ENCODE measurements around the gene TSPAN18. TPM values are rescaled to one million over a fixed set of nuclear protein-coding genes. Genes with fewer than 3 reads are reported as not detected.

The TSPAN18 gene
- total RNA-seq, 1 experiment from 2014 or later: 18.3 TPM

- no TSS peak for BruUV-seq (replicated peaks)
- CTCF ChIA-PET: interaction anchor here (0.9 kb wide), 1 partner anchor 147 kb away, joined by 3 read pairs; no protein-coding TSS in a partner anchor
- no peaks in the 10 kb centered on the region for H3K4me1 ChIP-seq (ENCODE audit: control insufficient read depth in 1 of 2, insufficient read depth in 2 of 2, low read length in 2 of 2)
These were observed 237.2 kb downstream of the TSPAN18 start for GRCh38 chr11:44963948-44964347.

More at GRCh38 chr11:44963948-44964347, 237.2 kb downstream of the TSPAN18 start:
- Histone ChIP-seq H3K9ac (ENCODE audit: low read length) (no peak overlapping the region), H3K27ac (ENCODE audit: low read depth, low read length) (no peak overlapping the region), H2AFZ (ENCODE audit: low read depth, low read length, poor library complexity, severe bottlenecking) (no peak overlapping the region), H3K4me2 (ENCODE audit: low read length) (no peak overlapping the region), H3K9me3 (ENCODE audit: control insufficient read depth in 1 of 2, insufficient read depth in 1 of 2, low read depth in 1 of 2, low read length in 2 of 2) (no peaks in the 10 kb centered on the region), H3K36me3 (ENCODE audit: control insufficient read depth in 1 of 2, insufficient read depth in 2 of 2, low read length in 2 of 2) (no peaks in the 10 kb centered on the region), H3K4me3 (replicated peaks in 1 of 2; ENCODE audit: low read depth in 1 of 2, low read length in 2 of 2) (no peak overlapping the region), H4K20me1 (ENCODE audit: insufficient read depth) (no peaks in the 10 kb centered on the region), H3K9me2 (ENCODE audit: insufficient read depth) (no peaks in the 10 kb centered on the region), H3K27me3 (ENCODE audit: insufficient read depth, low read length) (no peaks in the 10 kb centered on the region), H3K79me2 (ENCODE audit: insufficient read depth, low read length) (no peaks in the 10 kb centered on the region)
- ChIA-PET POLR2A (no interaction called here), RAD21 (ENCODE audit: low non-redundant PET in 1 of 2, low total read pairs in 2 of 2, uncharacterized antibody in 2 of 2, unreplicated experiment in 2 of 2) (no interaction called here)
- TF ChIP-seq EZH2phosphoT487 (IDR thresholded peaks at IDR 0.05; ENCODE audit: borderline replicate concordance) (no peak), REST (IDR thresholded peaks at IDR 0.05; ENCODE audit: low read depth) (no peak), JUND (IDR thresholded peaks at IDR 0.05) (no peak), CTCF (IDR thresholded peaks at IDR 0.05 in 2 of 3, conservative IDR thresholded peaks at IDR 0.05 in 1 of 3; ENCODE audit: borderline replicate concordance in 1 of 3, insufficient read depth in 1 of 3, low read depth in 2 of 3, low read length in 2 of 3) (no peak), FOSL1 (IDR thresholded peaks at IDR 0.05; ENCODE audit: low read depth) (no peak), CBX3 (IDR thresholded peaks at IDR 0.05; ENCODE audit: low read depth) (no peak), ZBTB33 (IDR thresholded peaks at IDR 0.05; ENCODE audit: extremely low read depth, insufficient replicate concordance, low read length) (no peak), RAD21 (IDR thresholded peaks at IDR 0.05; ENCODE audit: low read depth) (no peak), SP1 (IDR thresholded peaks at IDR 0.05; ENCODE audit: low read depth) (no peak), SRF (IDR thresholded peaks at IDR 0.05; ENCODE audit: low read depth) (no peak), ZFX (IDR thresholded peaks at IDR 0.05) (no peak)
- TF ChIP-seq, protein P1, sequence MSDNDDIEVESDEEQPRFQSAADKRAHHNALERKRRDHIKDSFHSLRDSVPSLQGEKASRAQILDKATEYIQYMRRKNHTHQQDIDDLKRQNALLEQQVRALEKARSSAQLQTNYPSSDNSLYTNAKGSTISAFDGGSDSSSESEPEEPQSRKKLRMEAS (IDR thresholded peaks at IDR 0.05): no peak
- DNase-seq (ENCODE audit: low read depth, low spot score): no peak
- intact Hi-C loops (cut with micrococcal nuclease): no loop called here
- no peak for ATAC-seq

All from HCT116 (cell line).